Measurements from ENCODE around the gene ATP9B. TPM values are rescaled to one million over a fixed set of nuclear protein-coding genes. Genes with fewer than 3 reads are reported as not detected.

ATP9B gene
- total RNA-seq, 1 donor from 2014 or later: 15.8 TPM

- TF ChIP-seq CTCF (IDR thresholded peaks at IDR 0.05): no peak
- no peaks in the 10 kb centered on the region for H3K27me3 Mint-ChIP-seq (ENCODE audit: low read depth)
- no peaks in the 10 kb centered on the region for H3K9me3 Mint-ChIP-seq (ENCODE audit: low read depth)
- DNase-seq (ENCODE audit: low spot score): no peak
- no peaks in the 10 kb centered on the region for H3K4me1 Mint-ChIP-seq (ENCODE audit: low read depth)
- H3K4me3 Mint-ChIP-seq (ENCODE audit: unreplicated experiment): no peak overlapping the region
- peaks cover 8% of the 10 kb centered on the region for H3K36me3 Mint-ChIP-seq (ENCODE audit: low read depth)
- H3K27ac Mint-ChIP-seq (ENCODE audit: unreplicated experiment): no peak overlapping the region
Observed at GRCh38 chr18:79368681-79369080, 299.5 kb downstream of the ATP9B start.

GRCh38 chr18:79371561-79372121 is 302.4 kb downstream of the ATP9B start:
- no peaks in the 10 kb centered on the region for H3K4me1 Mint-ChIP-seq (ENCODE audit: low read depth)
- no peak overlapping the region for H3K27ac Mint-ChIP-seq (ENCODE audit: unreplicated experiment)
- no peak for TF ChIP-seq CTCF (IDR thresholded peaks at IDR 0.05)
- no peaks in the 10 kb centered on the region for H3K27me3 Mint-ChIP-seq (ENCODE audit: low read depth)
- no peaks in the 10 kb centered on the region for H3K9me3 Mint-ChIP-seq (ENCODE audit: low read depth)
- H3K36me3 Mint-ChIP-seq (ENCODE audit: low read depth): peaks cover 2% of the 10 kb centered on the region
- no peak for DNase-seq (ENCODE audit: low spot score)
- no peak overlapping the region for H3K4me3 Mint-ChIP-seq (ENCODE audit: unreplicated experiment)

GRCh38 chr18:79372461-79372860 is 303.3 kb downstream of the ATP9B start:
- H3K27me3 Mint-ChIP-seq (ENCODE audit: low read depth): no peaks in the 10 kb centered on the region
- peaks cover 2% of the 10 kb centered on the region for H3K36me3 Mint-ChIP-seq (ENCODE audit: low read depth)
- H3K4me1 Mint-ChIP-seq (ENCODE audit: low read depth): no peaks in the 10 kb centered on the region
- no peak overlapping the region for H3K4me3 Mint-ChIP-seq (ENCODE audit: unreplicated experiment)
- TF ChIP-seq CTCF (IDR thresholded peaks at IDR 0.05): no peak
- H3K27ac Mint-ChIP-seq (ENCODE audit: unreplicated experiment): no peak overlapping the region
- no peak for DNase-seq (ENCODE audit: low spot score)
- H3K9me3 Mint-ChIP-seq (ENCODE audit: low read depth): no peaks in the 10 kb centered on the region

- Mint-ChIP-seq H3K36me3 (ENCODE audit: low read depth) (peaks cover 2% of the 10 kb centered on the region), H3K27ac (ENCODE audit: unreplicated experiment) (no peak overlapping the region), H3K4me3 (ENCODE audit: unreplicated experiment) (no peak overlapping the region), H3K9me3 (ENCODE audit: low read depth) (no peaks in the 10 kb centered on the region), H3K4me1 (ENCODE audit: low read depth) (no peaks in the 10 kb centered on the region), H3K27me3 (ENCODE audit: low read depth) (no peaks in the 10 kb centered on the region)
- no peak for DNase-seq (ENCODE audit: low spot score)
- TF ChIP-seq CTCF (IDR thresholded peaks at IDR 0.05): no peak
Observed at GRCh38 chr18:79372991-79373390, 303.8 kb downstream of the ATP9B start.

- DNase-seq (ENCODE audit: low spot score): no peak
- Mint-ChIP-seq H3K9me3 (ENCODE audit: low read depth) (no peaks in the 10 kb centered on the region), H3K27me3 (ENCODE audit: low read depth) (no peaks in the 10 kb centered on the region), H3K27ac (ENCODE audit: unreplicated experiment) (no peak overlapping the region), H3K4me3 (ENCODE audit: unreplicated experiment) (no peak overlapping the region), H3K36me3 (ENCODE audit: low read depth) (peaks cover 2% of the 10 kb centered on the region), H3K4me1 (ENCODE audit: low read depth) (peaks cover under 1% of the 10 kb centered on the region)
- no peak for TF ChIP-seq CTCF (IDR thresholded peaks at IDR 0.05)
Observed at GRCh38 chr18:79373736-79374135, 304.5 kb downstream of the ATP9B start.

Measured in chondrocyte (in vitro differentiated cells).